B cell (primary cell): Measurements from ENCODE around the gene SZT2. TPM values are rescaled to one million over a fixed set of nuclear protein-coding genes. Genes with fewer than 3 reads are reported as not detected.

Experiments used
- ATAC-seq: fragments of 200-7000 bp; cut with Tn5 transposase; one replicate; pipeline ENCODE4 v1.10.0; 2021; ENCODE audit warnings: low read depth, mild to moderate bottlenecking, moderate number of reproducible peaks, moderate library complexity
- CTCF ChIA-PET: fragments of 350-600 bp; sonication (Branson Sonifier 250); formaldehyde crosslinking; loops from one replicate; lab custom pipeline; 2021; ENCODE audit warnings: antibody characterized with exemption, inconsistent platforms; lab: Charles Lee
- POLR2A ChIA-PET: fragments of 350-600 bp; sonication (Branson Sonifier 250); formaldehyde crosslinking; loops from one replicate; lab custom pipeline; 2021; ENCODE audit warnings: antibody characterized with exemption; lab: Charles Lee
- DNase-seq: peaks from one replicate; pipeline ENCODE4 v3.0.0; 2013
- H2AFZ ChIP-seq: 2 replicates; pipeline ENCODE4 v1.6.1; 2012; ENCODE audit warnings: mild to moderate bottlenecking, low read depth, low read length; ENCODE audit not compliant: insufficient read depth, poor library complexity, severe bottlenecking
- H3K27ac ChIP-seq, 2 donors: 1 replicate in 1 of 2; 2 replicates in 1 of 2; pipeline ENCODE4 v1.5.1; 2012 to 2013; ENCODE audit warnings: low read length in 2 of 2, mild to moderate bottlenecking in 2 of 2, moderate library complexity in 1 of 2
- H3K27me3 ChIP-seq, 4 experiments: fragments of 200-600 bp in 1 of 4; sonication (generic) in 1 of 4; replicated peaks in 1 of 4; 1 replicate in 2 of 4; 2 replicates in 2 of 4; pipeline versions ENCODE4 v1.6.1 to v1.7.0; 2013 to 2016; ENCODE audit warnings: low read length in 3 of 4, mild to moderate bottlenecking in 2 of 4, mixed read lengths in 1 of 4, moderate library complexity in 1 of 4; ENCODE audit not compliant: insufficient read depth in 4 of 4, control insufficient read depth in 3 of 4; ENCODE audit errors: control extremely low read depth in 1 of 4
- H3K36me3 ChIP-seq, 2 experiments: replicated peaks in 1 of 2; 1 replicate in 1 of 2; 2 replicates in 1 of 2; pipeline versions ENCODE4 v1.6.1 to v1.7.1; 2013; ENCODE audit warnings: low read length in 1 of 2; ENCODE audit not compliant: insufficient read depth in 2 of 2, control insufficient read depth in 1 of 2; ENCODE audit errors: control extremely low read depth in 1 of 2, extremely low read depth in 1 of 2
- H3K4me1 ChIP-seq, 2 donors: fragments of 200-600 bp in 1 of 2; sonication (generic) in 1 of 2; 1 replicate in 1 of 2; 2 replicates in 1 of 2; pipeline versions ENCODE4 v1.5.1 to v1.6.1; 2013 to 2017; ENCODE audit warnings: low read length in 2 of 2; ENCODE audit not compliant: control insufficient read depth in 2 of 2, insufficient read depth in 2 of 2
- H3K4me2 ChIP-seq: replicated peaks from 2 replicates; pipeline ENCODE3; 2012; ENCODE audit warnings: mild to moderate bottlenecking, low read depth, low read length; ENCODE audit not compliant: poor library complexity, severe bottlenecking
- H3K4me3 ChIP-seq, 5 experiments: fragments of 200-600 bp in 1 of 5; sonication (generic) in 1 of 5; 1 replicate in 3 of 5; 2 replicates in 2 of 5; pipeline versions ENCODE4 v1.5.1 to v1.7.0; 2011 to 2016; ENCODE audit warnings: low read length in 4 of 5, mild to moderate bottlenecking in 4 of 5, low read depth in 2 of 5, control low read depth in 1 of 5, moderate library complexity in 1 of 5; ENCODE audit not compliant: insufficient read depth in 1 of 5; ENCODE audit errors: control extremely low read depth in 1 of 5, extremely low read depth in 1 of 5
- H3K79me2 ChIP-seq: fragments of 200-600 bp; sonication (generic); one replicate; pipeline ENCODE4 v1.6.0; 2016; ENCODE audit warnings: low read length; ENCODE audit not compliant: control insufficient read depth, insufficient read depth
- H3K9ac ChIP-seq: fragments of 200-600 bp; sonication (generic); 2 replicates; pipeline ENCODE4 v1.6.1; 2017; ENCODE audit warnings: mild to moderate bottlenecking, low read length, moderate library complexity
- H3K9me3 ChIP-seq, 3 donors: one replicate each; pipeline versions ENCODE4 v1.6.1 to v1.7.1; 2013; ENCODE audit warnings: low read length in 2 of 3; ENCODE audit not compliant: control insufficient read depth in 2 of 3, insufficient read depth in 1 of 3; ENCODE audit errors: control extremely low read depth in 1 of 3
- H4K20me1 ChIP-seq: 2 replicates; pipeline ENCODE4 v1.6.0; 2012; ENCODE audit warnings: mild to moderate bottlenecking, low read length; ENCODE audit not compliant: insufficient read depth, control insufficient read depth, poor library complexity, severe bottlenecking
- H3K27ac Mint-ChIP-seq: one replicate; pipeline ENCODE4 v1.8.0; 2021; ENCODE audit warnings: mixed read lengths
- H3K27me3 Mint-ChIP-seq: one replicate; pipeline ENCODE4 v1.8.0; 2021; ENCODE audit warnings: mixed read lengths
- H3K4me1 Mint-ChIP-seq: one replicate; pipeline ENCODE4 v1.8.0; 2021; ENCODE audit warnings: mixed read lengths
- H3K4me3 Mint-ChIP-seq: one replicate; pipeline ENCODE4 v1.8.0; 2021; ENCODE audit warnings: mixed read lengths
- H3K9me3 Mint-ChIP-seq: one replicate; pipeline ENCODE4 v1.8.0; 2022; ENCODE audit warnings: mixed read lengths; ENCODE audit not compliant: insufficient read depth
- CTCF ChIP-seq: fragments of 200-600 bp; IDR thresholded peaks from one replicate; pipeline ENCODE4 v1.8.0; 2022; ENCODE audit warnings: antibody characterized with exemption, mild to moderate bottlenecking
- EZH2 ChIP-seq: IDR thresholded peaks from 2 replicates; pipeline ENCODE4 v1.6.1; 2012; ENCODE audit warnings: borderline replicate concordance, low read depth, mild to moderate bottlenecking, moderate library complexity, low read length; ENCODE audit not compliant: insufficient read depth, poor library complexity, severe bottlenecking
- WGBS: methylation state at CpG from one replicate; pipeline ENCODE4 v1.1.5; 2013; ENCODE audit warnings: missing lambda C conversion rate; ENCODE audit not compliant: insufficient coverage; 5-methylcytosine and 5-hydroxymethylcytosine counted together
- intact Hi-C: fragments of 100-400 bp; cut with micrococcal nuclease; formaldehyde crosslinking; loops from one replicate; pipeline ENCODE4 v1.10.0; 2022
- polyA plus RNA-seq: library from polyadenylated mRNA; depleted of rRNA; stranded (reverse); fragments of >200 nt; gene quantifications from 2 replicates; pipeline ENCODE4 v1.2.3, GENCODE V29; 2012
- total RNA-seq, 2 donors: library from RNA; stranded (reverse); fragments of 120-200 nt in 1 of 2; gene quantifications; 1 replicate in 1 of 2; 2 replicates in 1 of 2; pipeline versions ENCODE4 v1.2.3 to v1.2.4, GENCODE V29; 2013 to 2022

The SZT2 gene
- total and polyA plus RNA-seq, 2 donors (not counting 1 experiment from before 2014, with no cell fraction given), result 41.4 to 197 TPM

- Mint-ChIP-seq H3K4me3 (peak overlapping the region; percentile 93), H3K9me3 (no peaks in the 10 kb centered on the region), H3K27ac (peak overlapping the region; percentile 75), H3K4me1 (peaks cover 36% of the 10 kb centered on the region), H3K27me3 (no peaks in the 10 kb centered on the region)
- Histone ChIP-seq H3K27me3 (no peaks in the 10 kb centered on the region), H2AFZ (no peak overlapping the region), H3K27ac (peak overlapping the region in 1 of 2 donors; percentile 96), H3K4me1 (peaks cover 18 to 26% of the 10 kb centered on the region in 2 donors), H3K4me3 (no peak overlapping the region), H3K9me3 (no peaks in the 10 kb centered on the region), H4K20me1 (peaks cover 31% of the 10 kb centered on the region), H3K36me3 (peaks cover 0 to 38% of the 10 kb centered on the region in 2 experiments), H3K4me2 (peak overlapping the region; percentile 100), H3K9ac (no peak overlapping the region), H3K79me2 (peaks cover 49% of the 10 kb centered on the region)
- 96% methylated on average over 2 of the region's 2 CpGs for WGBS
- intact Hi-C loops, result loop anchor here (5.0 to 10.0 kb wide), 4 partner anchors 287 to 667 kb away; partner anchors contain the start of genes C1orf50, KDM4A, P3H1 and SLC2A1
- DNase-seq (no peak), ATAC-seq (no peak)
- ChIA-PET CTCF (interaction anchor here (1.1 kb wide), 1 partner anchor 139 kb away, joined by 3 read pairs; no protein-coding TSS in a partner anchor), POLR2A (no interaction called here)
- no peak for TF ChIP-seq EZH2
- TF ChIP-seq CTCF, result no peak
These were observed 24.0 kb upstream of the SZT2 start for GRCh38 chr1:43365678-43366077.

- H3K27ac ChIP-seq, result peak overlapping the region in 1 of 2 donors; percentile 96
- POLR2A ChIA-PET, result no interaction called here
- peak overlapping the region; percentile 100 for H3K4me2 ChIP-seq
- CTCF ChIA-PET, result interaction anchor here (1.1 kb wide), 1 partner anchor 139 kb away, joined by 3 read pairs; no protein-coding TSS in a partner anchor
- no peaks in the 10 kb centered on the region for H3K9me3 ChIP-seq
- TF ChIP-seq CTCF (no peak), EZH2 (no peak)
- H2AFZ ChIP-seq, result no peak overlapping the region
- no peaks in the 10 kb centered on the region for H3K27me3 ChIP-seq
- ATAC-seq (no peak), DNase-seq (no peak)
- peaks cover 18 to 26% of the 10 kb centered on the region in 2 donors for H3K4me1 ChIP-seq
- intact Hi-C loops, result loop anchor here (5.0 to 10.0 kb wide), 4 partner anchors 286 to 666 kb away; partner anchors contain the start of genes C1orf50, KDM4A, P3H1 and SLC2A1
- Mint-ChIP-seq H3K9me3 (no peaks in the 10 kb centered on the region), H3K27me3 (no peaks in the 10 kb centered on the region), H3K4me1 (peaks cover 41% of the 10 kb centered on the region), H3K4me3 (peak overlapping the region; percentile 93), H3K27ac (peak overlapping the region; percentile 75)
- peaks cover 52% of the 10 kb centered on the region for H3K79me2 ChIP-seq
- no peak overlapping the region for H3K9ac ChIP-seq
- H3K36me3 ChIP-seq, result peaks cover 0 to 38% of the 10 kb centered on the region in 2 experiments
- peaks cover 32% of the 10 kb centered on the region for H4K20me1 ChIP-seq
- 84% methylated on average over 4 of the region's 11 CpGs for WGBS
- no peak overlapping the region for H3K4me3 ChIP-seq
These were observed 23.5 kb upstream of the SZT2 start for GRCh38 chr1:43366179-43366578.
